ENCODE data around the gene PDIA6.

Gene PDIA6

GRCh38 chr2:10775021-10775780 is 37.4 kb downstream of the PDIA6 start:
- TF ChIP-seq SIN3A (IDR thresholded peaks at IDR 0.05; ENCODE audit: borderline replicate concordance, insufficient read depth, low read length) (no peak), POLR2AphosphoS5 (IDR thresholded peaks at IDR 0.05; ENCODE audit: low read depth, low read length) (no peak), REST (IDR thresholded peaks at IDR 0.05; ENCODE audit: insufficient read depth in 1 of 2, low read depth in 2 of 2, low read length in 2 of 2) (no peak), TAF1 (IDR thresholded peaks at IDR 0.05; ENCODE audit: borderline replicate concordance, insufficient read depth, low read length) (no peak), FOXP2 (optimal IDR thresholded peaks at IDR 0.05; ENCODE audit: borderline replicate concordance, extremely low read depth, extremely low read length, insufficient read depth) (no peak)

- TF ChIP-seq POLR2AphosphoS5 (IDR thresholded peaks at IDR 0.05; ENCODE audit: low read depth, low read length) (no peak), TAF1 (IDR thresholded peaks at IDR 0.05; ENCODE audit: borderline replicate concordance, insufficient read depth, low read length) (no peak), REST (IDR thresholded peaks at IDR 0.05; ENCODE audit: insufficient read depth in 1 of 2, low read depth in 2 of 2, low read length in 2 of 2) (no peak), FOXP2 (optimal IDR thresholded peaks at IDR 0.05; ENCODE audit: borderline replicate concordance, extremely low read depth, extremely low read length, insufficient read depth) (no peak), SIN3A (IDR thresholded peaks at IDR 0.05; ENCODE audit: borderline replicate concordance, insufficient read depth, low read length) (no peak)
These were observed 38.2 kb downstream of the PDIA6 start for GRCh38 chr2:10774394-10774793.

GRCh38 chr2:10773821-10774341 is 38.7 kb downstream of the PDIA6 start:
- no peak for TF ChIP-seq SIN3A (IDR thresholded peaks at IDR 0.05; ENCODE audit: borderline replicate concordance, insufficient read depth, low read length)
- TF ChIP-seq REST (IDR thresholded peaks at IDR 0.05; ENCODE audit: insufficient read depth in 1 of 2, low read depth in 2 of 2, low read length in 2 of 2) = no peak
- TF ChIP-seq FOXP2 (optimal IDR thresholded peaks at IDR 0.05; ENCODE audit: borderline replicate concordance, extremely low read depth, extremely low read length, insufficient read depth) = no peak
- TF ChIP-seq TAF1 (IDR thresholded peaks at IDR 0.05; ENCODE audit: borderline replicate concordance, insufficient read depth, low read length) = no peak
- TF ChIP-seq POLR2AphosphoS5 (IDR thresholded peaks at IDR 0.05; ENCODE audit: low read depth, low read length) = no peak

GRCh38 chr2:10772868-10773215 is 39.7 kb downstream of the PDIA6 start:
- no peak for TF ChIP-seq TAF1 (IDR thresholded peaks at IDR 0.05; ENCODE audit: borderline replicate concordance, insufficient read depth, low read length)
- TF ChIP-seq SIN3A (IDR thresholded peaks at IDR 0.05; ENCODE audit: borderline replicate concordance, insufficient read depth, low read length) = no peak
- TF ChIP-seq POLR2AphosphoS5 (IDR thresholded peaks at IDR 0.05; ENCODE audit: low read depth, low read length) = no peak
- TF ChIP-seq FOXP2 (optimal IDR thresholded peaks at IDR 0.05; ENCODE audit: borderline replicate concordance, extremely low read depth, extremely low read length, insufficient read depth) = no peak
- no peak for TF ChIP-seq REST (IDR thresholded peaks at IDR 0.05; ENCODE audit: insufficient read depth in 1 of 2, low read depth in 2 of 2, low read length in 2 of 2)

Measured in PFSK-1 (cell line).